ENCODE measurements around the gene WFDC12. TPM values are rescaled to one million over a fixed set of nuclear protein-coding genes. Genes with fewer than 3 reads are reported as not detected.

The WFDC12 gene
- total and polyA plus RNA-seq, 4 donors: 0.85 to 5.9 (median 3.5) TPM

GRCh38 chr20:45095805-45096238, 28.4 kb downstream of the WFDC12 start:
- 10 to 11% methylated on average over 7 of the region's 7 CpGs for WGBS, 2 donors
- peak; percentile 61 for TF ChIP-seq CTCF (IDR thresholded peaks at IDR 0.05; ENCODE audit: control extremely low read depth, extremely low read depth)
- peaks cover 3 to 41% (median 40%) of the 10 kb centered on the region in 3 donors for H3K27me3 ChIP-seq (ENCODE audit: control insufficient read depth in 3 of 3, insufficient read depth in 3 of 3, low read length in 2 of 3)
- peaks cover 0 to 2% (median 0%) of the 10 kb centered on the region in 4 donors for H3K36me3 ChIP-seq (ENCODE audit: control insufficient read depth in 4 of 4, insufficient read depth in 4 of 4, low read length in 4 of 4)
- H3K27ac ChIP-seq (ENCODE audit: low read depth in 1 of 2, low read length in 1 of 2): no peak overlapping the region
- peaks cover 0 to 13% (median 0%) of the 10 kb centered on the region in 5 donors for H3K4me1 ChIP-seq (ENCODE audit: control insufficient read depth in 5 of 5, insufficient read depth in 5 of 5, low read length in 5 of 5)
- peak; percentile 50 to 64 (median 58) for DNase-seq
- peak; percentile 74 for ATAC-seq (ENCODE audit: insufficient read depth, low FRiP score)
- no peak overlapping the region for H3K4me3 ChIP-seq
- H3K9ac ChIP-seq (ENCODE audit: insufficient read depth in 1 of 2, low read length in 2 of 2): no peak overlapping the region
- H3K9me3 ChIP-seq (ENCODE audit: control insufficient read depth in 4 of 4, insufficient read depth in 3 of 4, low read length in 3 of 4): peaks cover 0 to 5% (median 0%) of the 10 kb centered on the region in 4 donors

- ATAC-seq (ENCODE audit: insufficient read depth, low FRiP score): no peak
- Histone ChIP-seq H3K36me3 (ENCODE audit: control insufficient read depth in 4 of 4, insufficient read depth in 4 of 4, low read length in 4 of 4) (peaks cover 0 to 2% (median 0%) of the 10 kb centered on the region in 4 donors), H3K27ac (ENCODE audit: low read depth in 1 of 2, low read length in 1 of 2) (no peak overlapping the region), H3K9ac (ENCODE audit: insufficient read depth in 1 of 2, low read length in 2 of 2) (no peak overlapping the region), H3K4me1 (ENCODE audit: control insufficient read depth in 5 of 5, insufficient read depth in 5 of 5, low read length in 5 of 5) (peaks cover 0 to 10% (median 0%) of the 10 kb centered on the region in 5 donors), H3K9me3 (ENCODE audit: control insufficient read depth in 4 of 4, insufficient read depth in 3 of 4, low read length in 3 of 4) (peaks cover 0 to 5% (median 0%) of the 10 kb centered on the region in 4 donors), H3K4me3 (no peak overlapping the region), H3K27me3 (ENCODE audit: control insufficient read depth in 3 of 3, insufficient read depth in 3 of 3, low read length in 2 of 3) (peaks cover 3 to 36% (median 33%) of the 10 kb centered on the region in 3 donors)
- DNase-seq: no peak
- no peak for TF ChIP-seq CTCF (IDR thresholded peaks at IDR 0.05; ENCODE audit: control extremely low read depth, extremely low read depth)
- 94% methylated on average over 11 of the region's 11 CpGs for WGBS, 2 donors
Observed at GRCh38 chr20:45094864-45095574, 29.2 kb downstream of the WFDC12 start.

- DNase-seq (no peak), ATAC-seq (ENCODE audit: insufficient read depth, low FRiP score) (no peak)
- peaks cover 0 to 5% (median 0%) of the 10 kb centered on the region in 4 donors for H3K9me3 ChIP-seq (ENCODE audit: control insufficient read depth in 4 of 4, insufficient read depth in 3 of 4, low read length in 3 of 4)
- peaks cover 0 to 4% (median 0%) of the 10 kb centered on the region in 4 donors for H3K36me3 ChIP-seq (ENCODE audit: control insufficient read depth in 4 of 4, insufficient read depth in 4 of 4, low read length in 4 of 4)
- H3K4me1 ChIP-seq (ENCODE audit: control insufficient read depth in 5 of 5, insufficient read depth in 5 of 5, low read length in 5 of 5): peaks cover 0 to 10% (median 0%) of the 10 kb centered on the region in 5 donors
- WGBS, 2 donors: 93 to 96% methylated on average over 2 of the region's 2 CpGs
- H3K9ac ChIP-seq (ENCODE audit: insufficient read depth in 1 of 2, low read length in 2 of 2): peak overlapping the region in 1 of 2 donors; percentile 6
- H3K27me3 ChIP-seq (ENCODE audit: control insufficient read depth in 3 of 3, insufficient read depth in 3 of 3, low read length in 2 of 3): peaks cover 3 to 28% (median 25%) of the 10 kb centered on the region in 3 donors
- H3K27ac ChIP-seq (ENCODE audit: low read depth in 1 of 2, low read length in 1 of 2): no peak overlapping the region
- no peak for TF ChIP-seq CTCF (IDR thresholded peaks at IDR 0.05; ENCODE audit: control extremely low read depth, extremely low read depth)
- H3K4me3 ChIP-seq: no peak overlapping the region
Observed at GRCh38 chr20:45094201-45094600, 30.1 kb downstream of the WFDC12 start.

Measured in lung (tissue), 12 donors.